ENCODE data around the gene GRIN2B.

GRIN2B gene

GRCh38 chr12:13956060-13956590 is 25.3 kb downstream of the GRIN2B start:
- DNase-seq = no peak

- DNase-seq = no peak
Observed at GRCh38 chr12:13952096-13952495, 29.3 kb downstream of the GRIN2B start.

- DNase-seq = no peak
Observed at GRCh38 chr12:13950502-13950901, 30.9 kb downstream of the GRIN2B start.

- no peak for DNase-seq
Observed at GRCh38 chr12:13948621-13949020, 32.8 kb downstream of the GRIN2B start.

- peak; percentile 51 for DNase-seq
Observed at GRCh38 chr12:13947276-13947946, 34.0 kb downstream of the GRIN2B start.

- DNase-seq = no peak
Observed at GRCh38 chr12:13945641-13946040, 35.8 kb downstream of the GRIN2B start.

GRCh38 chr12:13945236-13945635 is 36.2 kb downstream of the GRIN2B start:
- no peak for DNase-seq

- DNase-seq = peak; percentile 35
Observed at GRCh38 chr12:13942826-13943225, 38.6 kb downstream of the GRIN2B start.

GRCh38 chr12:13941258-13942249 is 39.8 kb downstream of the GRIN2B start:
- DNase-seq = peak; percentile 87

GRCh38 chr12:13940335-13940865 is 41.0 kb downstream of the GRIN2B start:
- peak; percentile 51 for DNase-seq

- DNase-seq = no peak
Observed at GRCh38 chr12:13937735-13938134, 43.7 kb downstream of the GRIN2B start.

- no peak for DNase-seq
Observed at GRCh38 chr12:13935169-13935568, 46.2 kb downstream of the GRIN2B start.

Measured in eye (tissue), 1 donor.